T-helper 2 cell treated with Interferon-gamma antibody and Interleukin-4, amounts not matched to agents 5 μg/mL and 100 μg/mL, for 36 hours (primary cell): ENCODE data around the gene DTX1.
"Not testable (repeated sequence)": the region's sequence is repeated elsewhere in the genome, so short reads cannot be mapped to it uniquely, and the experiment has no call there.

Experiments
- DNase-seq: peaks from one replicate; pipeline ENCODE4 v3.0.0; 2021; ENCODE audit warnings: low spot score
- H3K27ac Mint-ChIP-seq: one replicate; pipeline ENCODE4 v1.8.0; 2021; ENCODE audit warnings: mild to moderate bottlenecking, mixed read lengths
- H3K27me3 Mint-ChIP-seq: one replicate; pipeline ENCODE4 v1.8.0; 2021; ENCODE audit warnings: low read depth, mixed read lengths
- H3K36me3 Mint-ChIP-seq: one replicate; pipeline ENCODE4 v1.8.0; 2021; ENCODE audit warnings: low read depth, mixed read lengths
- H3K4me1 Mint-ChIP-seq: one replicate; pipeline ENCODE4 v1.8.0; 2021; ENCODE audit warnings: low read depth, mixed read lengths
- H3K4me3 Mint-ChIP-seq: one replicate; pipeline ENCODE4 v1.8.0; 2022; ENCODE audit warnings: mild to moderate bottlenecking, moderate library complexity, mixed read lengths
- H3K9me3 Mint-ChIP-seq: one replicate; pipeline ENCODE4 v1.8.0; 2021; ENCODE audit warnings: mixed read lengths

Gene DTX1

GRCh38 chr12:113115455-113116126 lies 59.1 kb downstream of the DTX1 start:
- no peak for DNase-seq
- no peak overlapping the region for H3K4me3 Mint-ChIP-seq
- no peak overlapping the region for H3K27ac Mint-ChIP-seq
- no peaks in the 10 kb centered on the region for H3K4me1 Mint-ChIP-seq
- no peaks in the 10 kb centered on the region for H3K27me3 Mint-ChIP-seq
- H3K9me3 Mint-ChIP-seq: no peaks in the 10 kb centered on the region
- H3K36me3 Mint-ChIP-seq: no peaks in the 10 kb centered on the region

- no peak overlapping the region for H3K27ac Mint-ChIP-seq
- H3K27me3 Mint-ChIP-seq: no peaks in the 10 kb centered on the region
- H3K36me3 Mint-ChIP-seq: no peaks in the 10 kb centered on the region
- H3K4me1 Mint-ChIP-seq: no peaks in the 10 kb centered on the region
- no peak for DNase-seq
- no peak overlapping the region for H3K4me3 Mint-ChIP-seq
- H3K9me3 Mint-ChIP-seq: no peaks in the 10 kb centered on the region
Observed at GRCh38 chr12:113116875-113117274, 60.3 kb downstream of the DTX1 start.

- not testable (repeated sequence) for H3K27me3 Mint-ChIP-seq, H3K4me3 Mint-ChIP-seq, H3K9me3 Mint-ChIP-seq, DNase-seq, H3K27ac Mint-ChIP-seq, H3K36me3 Mint-ChIP-seq, H3K4me1 Mint-ChIP-seq
Observed at GRCh38 chr12:113117684-113118083, 61.2 kb downstream of the DTX1 start.

- H3K4me3 Mint-ChIP-seq: no peak overlapping the region
- H3K27me3 Mint-ChIP-seq: peaks cover under 1% of the 10 kb centered on the region
- no peaks in the 10 kb centered on the region for H3K36me3 Mint-ChIP-seq
- H3K4me1 Mint-ChIP-seq: no peaks in the 10 kb centered on the region
- peaks cover under 1% of the 10 kb centered on the region for H3K9me3 Mint-ChIP-seq
- no peak for DNase-seq
- no peak overlapping the region for H3K27ac Mint-ChIP-seq
Observed at GRCh38 chr12:113118142-113118541, 61.6 kb downstream of the DTX1 start.

GRCh38 chr12:113119980-113120669 lies 63.6 kb downstream of the DTX1 start:
- Mint-ChIP-seq H3K27me3 (peaks cover 4% of the 10 kb centered on the region), H3K36me3 (no peaks in the 10 kb centered on the region), H3K27ac (no peak overlapping the region), H3K9me3 (peaks cover 7% of the 10 kb centered on the region), H3K4me3 (no peak overlapping the region), H3K4me1 (no peaks in the 10 kb centered on the region)
- DNase-seq: no peak

- Mint-ChIP-seq H3K4me3 (no peak overlapping the region), H3K27me3 (peaks cover 4% of the 10 kb centered on the region), H3K27ac (no peak overlapping the region), H3K9me3 (peaks cover 7% of the 10 kb centered on the region), H3K36me3 (no peaks in the 10 kb centered on the region), H3K4me1 (no peaks in the 10 kb centered on the region)
- DNase-seq: no peak
Observed at GRCh38 chr12:113120670-113121370, 64.3 kb downstream of the DTX1 start.

GRCh38 chr12:113127791-113128199 lies 71.3 kb downstream of the DTX1 start:
- no peak overlapping the region for H3K27ac Mint-ChIP-seq
- no peak for DNase-seq
- H3K36me3 Mint-ChIP-seq: no peaks in the 10 kb centered on the region
- H3K9me3 Mint-ChIP-seq: peaks cover 7% of the 10 kb centered on the region
- no peak overlapping the region for H3K4me3 Mint-ChIP-seq
- H3K27me3 Mint-ChIP-seq: peaks cover 4% of the 10 kb centered on the region
- peaks cover 2% of the 10 kb centered on the region for H3K4me1 Mint-ChIP-seq

GRCh38 chr12:113128802-113129663 lies 72.5 kb downstream of the DTX1 start:
- no peaks in the 10 kb centered on the region for H3K27me3 Mint-ChIP-seq
- no peaks in the 10 kb centered on the region for H3K36me3 Mint-ChIP-seq
- peaks cover 2% of the 10 kb centered on the region for H3K4me1 Mint-ChIP-seq
- DNase-seq: no peak
- H3K27ac Mint-ChIP-seq: no peak overlapping the region
- H3K9me3 Mint-ChIP-seq: peaks cover 3% of the 10 kb centered on the region
- H3K4me3 Mint-ChIP-seq: no peak overlapping the region

GRCh38 chr12:113129664-113130456 lies 73.3 kb downstream of the DTX1 start:
- Mint-ChIP-seq H3K4me3 (no peak overlapping the region), H3K9me3 (no peaks in the 10 kb centered on the region), H3K4me1 (peaks cover 2% of the 10 kb centered on the region), H3K27ac (no peak overlapping the region), H3K27me3 (no peaks in the 10 kb centered on the region), H3K36me3 (no peaks in the 10 kb centered on the region)
- no peak for DNase-seq

- Mint-ChIP-seq H3K9me3 (no peaks in the 10 kb centered on the region), H3K4me1 (peaks cover 2% of the 10 kb centered on the region), H3K4me3 (no peak overlapping the region), H3K27ac (no peak overlapping the region), H3K36me3 (no peaks in the 10 kb centered on the region), H3K27me3 (no peaks in the 10 kb centered on the region)
- DNase-seq: no peak
Observed at GRCh38 chr12:113130457-113131135, 74.1 kb downstream of the DTX1 start.

- Mint-ChIP-seq H3K27me3 (no peaks in the 10 kb centered on the region), H3K36me3 (no peaks in the 10 kb centered on the region), H3K9me3 (no peaks in the 10 kb centered on the region), H3K4me1 (peaks cover 11% of the 10 kb centered on the region), H3K4me3 (no peak overlapping the region), H3K27ac (no peak overlapping the region)
- DNase-seq: no peak
Observed at GRCh38 chr12:113131556-113131955, 75.0 kb downstream of the DTX1 start.

GRCh38 chr12:113133036-113133435 lies 76.5 kb downstream of the DTX1 start:
- H3K36me3 Mint-ChIP-seq: no peaks in the 10 kb centered on the region
- peaks cover 15% of the 10 kb centered on the region for H3K4me1 Mint-ChIP-seq
- no peak overlapping the region for H3K27ac Mint-ChIP-seq
- no peaks in the 10 kb centered on the region for H3K9me3 Mint-ChIP-seq
- H3K27me3 Mint-ChIP-seq: no peaks in the 10 kb centered on the region
- H3K4me3 Mint-ChIP-seq: no peak overlapping the region
- DNase-seq: no peak

- Mint-ChIP-seq H3K36me3 (no peaks in the 10 kb centered on the region), H3K27me3 (no peaks in the 10 kb centered on the region), H3K27ac (no peak overlapping the region), H3K4me3 (no peak overlapping the region), H3K4me1 (peaks cover 15% of the 10 kb centered on the region), H3K9me3 (no peaks in the 10 kb centered on the region)
- no peak for DNase-seq
Observed at GRCh38 chr12:113133666-113134065, 77.1 kb downstream of the DTX1 start.
